NB4 (cell line): ENCODE measurements around the gene PLEKHO2.

ENCODE experiments used
- MYC ChIP-seq: IDR thresholded peaks from 2 replicates; pipeline ENCODE4 v1.6.1; 2011; ENCODE audit warnings: low read depth, low read length
- POLR2A ChIP-seq: IDR thresholded peaks from 2 replicates; pipeline ENCODE4 v1.6.1; 2011; ENCODE audit warnings: mild to moderate bottlenecking; ENCODE audit not compliant: insufficient read length; ENCODE audit errors: extremely low read depth
- TF ChIP-seq, protein P1 (sequence below): IDR thresholded peaks from one replicate; pipeline ENCODE4 v1.5.1; 2012; ENCODE audit warnings: low read depth, low read length
- TF ChIP-seq, protein P2 (sequence below): IDR thresholded peaks from 2 replicates; pipeline ENCODE4 v1.6.1; 2011; ENCODE audit warnings: low read depth, low read length

DNA sequence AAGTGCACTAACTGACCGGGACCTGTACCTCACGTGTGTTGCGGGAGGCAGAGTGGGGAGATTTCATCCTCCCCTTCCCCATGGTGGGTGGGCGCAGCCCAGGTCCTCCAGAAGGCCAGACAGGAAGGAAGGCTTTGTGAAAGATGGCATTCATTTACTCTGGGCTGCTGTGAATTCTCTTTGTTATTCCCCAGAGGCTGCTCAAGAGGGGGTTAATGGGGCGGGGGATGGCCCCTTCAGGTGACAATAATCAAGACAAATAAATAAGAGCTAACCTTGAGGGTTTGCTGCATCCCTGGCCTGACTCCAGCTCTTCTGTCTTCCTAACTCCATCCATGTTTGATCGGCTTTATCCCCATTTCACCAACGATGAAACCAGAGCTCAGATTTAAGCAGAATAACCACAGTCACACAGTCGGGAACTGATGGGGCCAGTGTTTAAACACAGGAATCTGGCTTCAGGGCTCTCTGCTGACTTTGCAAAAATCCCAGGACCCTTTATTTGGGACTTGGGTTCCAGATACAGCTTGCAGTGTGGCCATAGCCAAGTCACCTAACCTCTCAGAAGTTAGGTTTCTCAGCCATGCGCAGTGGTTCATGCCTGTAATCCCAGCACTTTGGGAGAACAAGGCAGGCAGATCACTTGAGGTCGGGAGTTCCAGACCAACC, 32.8 kb upstream of the PLEKHO2 start:
- TF ChIP-seq, protein P1, sequence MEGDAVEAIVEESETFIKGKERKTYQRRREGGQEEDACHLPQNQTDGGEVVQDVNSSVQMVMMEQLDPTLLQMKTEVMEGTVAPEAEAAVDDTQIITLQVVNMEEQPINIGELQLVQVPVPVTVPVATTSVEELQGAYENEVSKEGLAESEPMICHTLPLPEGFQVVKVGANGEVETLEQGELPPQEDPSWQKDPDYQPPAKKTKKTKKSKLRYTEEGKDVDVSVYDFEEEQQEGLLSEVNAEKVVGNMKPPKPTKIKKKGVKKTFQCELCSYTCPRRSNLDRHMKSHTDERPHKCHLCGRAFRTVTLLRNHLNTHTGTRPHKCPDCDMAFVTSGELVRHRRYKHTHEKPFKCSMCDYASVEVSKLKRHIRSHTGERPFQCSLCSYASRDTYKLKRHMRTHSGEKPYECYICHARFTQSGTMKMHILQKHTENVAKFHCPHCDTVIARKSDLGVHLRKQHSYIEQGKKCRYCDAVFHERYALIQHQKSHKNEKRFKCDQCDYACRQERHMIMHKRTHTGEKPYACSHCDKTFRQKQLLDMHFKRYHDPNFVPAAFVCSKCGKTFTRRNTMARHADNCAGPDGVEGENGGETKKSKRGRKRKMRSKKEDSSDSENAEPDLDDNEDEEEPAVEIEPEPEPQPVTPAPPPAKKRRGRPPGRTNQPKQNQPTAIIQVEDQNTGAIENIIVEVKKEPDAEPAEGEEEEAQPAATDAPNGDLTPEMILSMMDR: no peak
- TF ChIP-seq, protein P2, sequence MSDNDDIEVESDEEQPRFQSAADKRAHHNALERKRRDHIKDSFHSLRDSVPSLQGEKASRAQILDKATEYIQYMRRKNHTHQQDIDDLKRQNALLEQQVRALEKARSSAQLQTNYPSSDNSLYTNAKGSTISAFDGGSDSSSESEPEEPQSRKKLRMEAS: no peak
- TF ChIP-seq MYC (no peak), POLR2A (no peak)
